Measurements from ENCODE around the gene CMIP. TPM values are rescaled to one million over a fixed set of nuclear protein-coding genes. Genes with fewer than 3 reads are reported as not detected.

CMIP gene
- polyA plus RNA-seq, 3 donors, result 0.85 to 61.9 (median 0.93) TPM

GRCh38 chr16:81419806-81420205 is 24.8 kb upstream of the CMIP start:
- Mint-ChIP-seq H3K9me3 (peaks cover 0 to 6% (median 3%) of the 10 kb centered on the region in 7 donors), H3K27me3 (ENCODE audit: low read depth in 3 of 3) (peaks cover 0 to 5% (median 1%) of the 10 kb centered on the region in 3 donors), H3K36me3 (no peaks in the 10 kb centered on the region), H3K27ac (no peak overlapping the region), H3K4me3 (no peak overlapping the region), H3K4me1 (peaks cover 11% of the 10 kb centered on the region)
- Histone ChIP-seq H3K4me2 (replicated peaks; ENCODE audit: extremely low read depth, low read length, poor library complexity, severe bottlenecking) (no peak overlapping the region), H4K20me1 (ENCODE audit: insufficient read depth, low read length) (no peaks in the 10 kb centered on the region), H3K79me2 (ENCODE audit: insufficient read depth, low read length) (no peaks in the 10 kb centered on the region), H3K9me3 (replicated peaks in 1 of 2; ENCODE audit: control insufficient read depth in 1 of 2, insufficient read depth in 1 of 2, low read length in 2 of 2) (peaks cover 0 to 11% of the 10 kb centered on the region in 2 donors), H3K4me3 (replicated peaks in 1 of 3; ENCODE audit: low read depth in 2 of 3, low read length in 3 of 3) (no peak overlapping the region), H3K36me3 (replicated peaks in 1 of 2; ENCODE audit: control insufficient read depth in 1 of 2, insufficient read depth in 2 of 2, low read length in 2 of 2) (no peaks in the 10 kb centered on the region), H3K9ac (ENCODE audit: insufficient read depth, low read length, poor library complexity, severe bottlenecking) (no peak overlapping the region), H3K27ac (ENCODE audit: low read depth in 1 of 2, low read length in 2 of 2) (no peak overlapping the region), H2AFZ (ENCODE audit: insufficient read depth, low read depth, low read length, poor library complexity, severe bottlenecking) (no peak overlapping the region), H3K27me3 (ENCODE audit: control insufficient read depth in 2 of 2, insufficient read depth in 2 of 2, low read length in 2 of 2) (no peaks in the 10 kb centered on the region), H3K4me1 (ENCODE audit: control insufficient read depth in 1 of 2, insufficient read depth in 2 of 2, low read length in 2 of 2) (peaks cover 6 to 9% of the 10 kb centered on the region in 2 donors)
- DNase-seq, result no peak
- 100% methylated on average over 3 of the region's 9 CpGs for WGBS (ENCODE audit: insufficient coverage)
- TF ChIP-seq CTCF (IDR thresholded peaks at IDR 0.05), result no peak
- intact Hi-C loops (cut with micrococcal nuclease), result loop anchor here in 1 of 2 donors (10.0 kb wide), 1 partner anchor 55 kb away; no protein-coding TSS in a partner anchor

GRCh38 chr16:81421126-81421525 is 23.5 kb upstream of the CMIP start:
- intact Hi-C loops (cut with micrococcal nuclease), result loop anchor here in 1 of 2 donors (10.0 kb wide), 1 partner anchor 54 kb away; no protein-coding TSS in a partner anchor
- Histone ChIP-seq H3K36me3 (replicated peaks in 1 of 2; ENCODE audit: control insufficient read depth in 1 of 2, insufficient read depth in 2 of 2, low read length in 2 of 2) (no peaks in the 10 kb centered on the region), H3K4me2 (replicated peaks; ENCODE audit: extremely low read depth, low read length, poor library complexity, severe bottlenecking) (no peak overlapping the region), H3K9ac (ENCODE audit: insufficient read depth, low read length, poor library complexity, severe bottlenecking) (no peak overlapping the region), H3K27me3 (ENCODE audit: control insufficient read depth in 2 of 2, insufficient read depth in 2 of 2, low read length in 2 of 2) (no peaks in the 10 kb centered on the region), H3K27ac (ENCODE audit: low read depth in 1 of 2, low read length in 2 of 2) (no peak overlapping the region), H3K79me2 (ENCODE audit: insufficient read depth, low read length) (no peaks in the 10 kb centered on the region), H3K9me3 (replicated peaks in 1 of 2; ENCODE audit: control insufficient read depth in 1 of 2, insufficient read depth in 1 of 2, low read length in 2 of 2) (peaks cover 0 to 11% of the 10 kb centered on the region in 2 donors), H4K20me1 (ENCODE audit: insufficient read depth, low read length) (no peaks in the 10 kb centered on the region), H3K4me3 (replicated peaks in 1 of 3; ENCODE audit: low read depth in 2 of 3, low read length in 3 of 3) (no peak overlapping the region), H3K4me1 (ENCODE audit: control insufficient read depth in 1 of 2, insufficient read depth in 2 of 2, low read length in 2 of 2) (peaks cover 15 to 19% of the 10 kb centered on the region in 2 donors), H2AFZ (ENCODE audit: insufficient read depth, low read depth, low read length, poor library complexity, severe bottlenecking) (no peak overlapping the region)
- H3K27ac Mint-ChIP-seq, result no peak overlapping the region
- H3K4me3 Mint-ChIP-seq, result no peak overlapping the region
- peaks cover 0 to 2% of the 10 kb centered on the region in 2 donors for H3K36me3 Mint-ChIP-seq
- H3K27me3 Mint-ChIP-seq (ENCODE audit: low read depth in 3 of 3), result peaks cover 0 to 5% (median 0%) of the 10 kb centered on the region in 3 donors
- peaks cover 0 to 6% (median 3%) of the 10 kb centered on the region in 7 donors for H3K9me3 Mint-ChIP-seq
- H3K4me1 Mint-ChIP-seq, result peaks cover 21% of the 10 kb centered on the region
- no peak for DNase-seq
- WGBS (ENCODE audit: insufficient coverage), result no CpG with 5 or more reads among the region's 2 CpGs
- no peak for TF ChIP-seq CTCF (IDR thresholded peaks at IDR 0.05)

Measured in CD14-positive monocyte (primary cell).